Measurements from ENCODE around the gene DTX3L.
"Not testable (repeated sequence)": the region's sequence is repeated elsewhere in the genome, so short reads cannot be mapped to it uniquely, and the experiment has no call there.

GRCh38 chr3:122568131-122568530 is 4.0 kb downstream of the DTX3L start:
- TF ChIP-seq ARID4B (CRISPR knock-in tag; IDR thresholded peaks at IDR 0.05); CTCF (IDR thresholded peaks at IDR 0.05 in 2 of 3, conservative IDR thresholded peaks at IDR 0.05 in 1 of 3; ENCODE audit: insufficient read depth in 2 of 3, low read depth in 1 of 3, low read length in 3 of 3); CBX5 (IDR thresholded peaks at IDR 0.05; ENCODE audit: borderline replicate concordance, low read depth); SMAD3 (CRISPR knock-in tag; conservative IDR thresholded peaks at IDR 0.05); FOXA1 (IDR thresholded peaks at IDR 0.05; ENCODE audit: borderline replicate concordance); POLR2A (conservative IDR thresholded peaks at IDR 0.05); RB1 (IDR thresholded peaks at IDR 0.05; ENCODE audit: low read depth); KDM5B (IDR thresholded peaks at IDR 0.05; ENCODE audit: insufficient replicate concordance, low read depth, low read length); ERF (CRISPR knock-in tag; IDR thresholded peaks at IDR 0.05); KAT7 (CRISPR knock-in tag; IDR thresholded peaks at IDR 0.05; ENCODE audit: borderline replicate concordance); HNRNPK (IDR thresholded peaks at IDR 0.05; ENCODE audit: low read depth, low read length, poor library complexity, severe bottlenecking); FOXJ3 (CRISPR knock-in tag; IDR thresholded peaks at IDR 0.05): not testable (repeated sequence)

All from K562 (cell line).